ENCODE data around the gene CFAP54. TPM values are rescaled to one million over a fixed set of nuclear protein-coding genes. Genes with fewer than 3 reads are reported as not detected.

The CFAP54 gene
- total and polyA plus RNA-seq, 7 donors = 0.03 to 0.14 (median 0.08) TPM; not detected in 3

DNA sequence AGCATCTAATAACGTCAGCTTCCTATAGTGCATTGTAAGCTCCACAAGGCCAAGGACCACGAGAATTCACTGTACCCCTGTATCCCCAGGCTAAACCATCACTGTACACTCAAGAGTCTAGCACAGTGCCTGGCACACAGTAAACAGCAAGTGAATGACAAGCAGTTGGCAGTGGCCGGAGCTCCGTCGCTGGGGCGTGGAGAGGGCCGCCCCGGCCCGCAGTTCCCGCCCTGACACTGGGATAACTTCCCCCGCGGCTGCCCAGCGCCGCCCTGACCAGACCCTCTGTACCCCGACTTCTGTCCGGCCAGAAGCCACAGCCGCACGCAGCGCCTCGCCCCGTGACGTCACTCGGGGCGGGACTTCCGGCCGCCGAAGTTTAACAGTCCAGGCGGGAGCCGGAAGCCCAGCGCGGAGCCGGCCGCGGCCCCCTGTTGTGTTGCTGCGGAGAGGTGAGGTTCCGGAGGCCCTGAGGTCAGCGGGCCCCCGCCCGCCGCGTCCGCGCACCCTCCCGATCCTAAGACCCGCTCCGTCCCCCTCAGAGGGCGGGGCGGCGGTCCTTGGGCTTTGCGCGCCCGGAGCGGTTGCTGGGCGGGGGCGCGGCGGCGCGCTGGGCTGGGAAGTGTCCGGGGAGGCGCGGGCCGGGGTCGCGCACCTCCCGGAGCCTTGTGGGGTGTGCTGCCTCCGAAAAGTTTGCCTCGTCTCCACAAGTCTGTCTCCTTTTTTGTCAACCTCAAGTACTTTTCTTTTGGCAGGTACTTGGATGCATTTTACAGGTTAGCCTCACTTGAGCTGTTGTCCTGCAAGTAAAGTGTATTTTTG is 417.7 kb downstream of the CFAP54 start, which contains the start of gene NEDD1:
Gene NEDD1 (plus strand): TSS at position 409 of the 822 bp plus-strand sequence. CDS start 2,503 bp downstream, outside the sequence.
- Histone ChIP-seq H3K9me3 (no peaks in the 10 kb centered on the region), H3K27me3 (ENCODE audit: insufficient read depth in 3 of 3, low read length in 2 of 3) (no peaks in the 10 kb centered on the region), H3K27ac (peak within 1 kb of the TSS; percentile 87), H3K4me3 (peak within 1 kb of the TSS; percentile 96), H3K4me1 (peaks cover 27% of the 10 kb centered on the region), H3K36me3 (ENCODE audit: insufficient read depth in 1 of 2, low read depth in 1 of 2) (no peaks in the 10 kb centered on the region)
- peak; percentile 90 to 92 for DNase-seq
- ATAC-seq = peak; percentile 96 to 98 (median 96)
- TF ChIP-seq, protein P1, sequence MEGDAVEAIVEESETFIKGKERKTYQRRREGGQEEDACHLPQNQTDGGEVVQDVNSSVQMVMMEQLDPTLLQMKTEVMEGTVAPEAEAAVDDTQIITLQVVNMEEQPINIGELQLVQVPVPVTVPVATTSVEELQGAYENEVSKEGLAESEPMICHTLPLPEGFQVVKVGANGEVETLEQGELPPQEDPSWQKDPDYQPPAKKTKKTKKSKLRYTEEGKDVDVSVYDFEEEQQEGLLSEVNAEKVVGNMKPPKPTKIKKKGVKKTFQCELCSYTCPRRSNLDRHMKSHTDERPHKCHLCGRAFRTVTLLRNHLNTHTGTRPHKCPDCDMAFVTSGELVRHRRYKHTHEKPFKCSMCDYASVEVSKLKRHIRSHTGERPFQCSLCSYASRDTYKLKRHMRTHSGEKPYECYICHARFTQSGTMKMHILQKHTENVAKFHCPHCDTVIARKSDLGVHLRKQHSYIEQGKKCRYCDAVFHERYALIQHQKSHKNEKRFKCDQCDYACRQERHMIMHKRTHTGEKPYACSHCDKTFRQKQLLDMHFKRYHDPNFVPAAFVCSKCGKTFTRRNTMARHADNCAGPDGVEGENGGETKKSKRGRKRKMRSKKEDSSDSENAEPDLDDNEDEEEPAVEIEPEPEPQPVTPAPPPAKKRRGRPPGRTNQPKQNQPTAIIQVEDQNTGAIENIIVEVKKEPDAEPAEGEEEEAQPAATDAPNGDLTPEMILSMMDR (IDR thresholded peaks at IDR 0.05) = no peak
- intact Hi-C loops (cut with DNase I) = no loop called here
- 0 to 1% (median 1%) methylated on average over 32 to 68 of the region's 68 CpGs for WGBS, 3 donors

DNA sequence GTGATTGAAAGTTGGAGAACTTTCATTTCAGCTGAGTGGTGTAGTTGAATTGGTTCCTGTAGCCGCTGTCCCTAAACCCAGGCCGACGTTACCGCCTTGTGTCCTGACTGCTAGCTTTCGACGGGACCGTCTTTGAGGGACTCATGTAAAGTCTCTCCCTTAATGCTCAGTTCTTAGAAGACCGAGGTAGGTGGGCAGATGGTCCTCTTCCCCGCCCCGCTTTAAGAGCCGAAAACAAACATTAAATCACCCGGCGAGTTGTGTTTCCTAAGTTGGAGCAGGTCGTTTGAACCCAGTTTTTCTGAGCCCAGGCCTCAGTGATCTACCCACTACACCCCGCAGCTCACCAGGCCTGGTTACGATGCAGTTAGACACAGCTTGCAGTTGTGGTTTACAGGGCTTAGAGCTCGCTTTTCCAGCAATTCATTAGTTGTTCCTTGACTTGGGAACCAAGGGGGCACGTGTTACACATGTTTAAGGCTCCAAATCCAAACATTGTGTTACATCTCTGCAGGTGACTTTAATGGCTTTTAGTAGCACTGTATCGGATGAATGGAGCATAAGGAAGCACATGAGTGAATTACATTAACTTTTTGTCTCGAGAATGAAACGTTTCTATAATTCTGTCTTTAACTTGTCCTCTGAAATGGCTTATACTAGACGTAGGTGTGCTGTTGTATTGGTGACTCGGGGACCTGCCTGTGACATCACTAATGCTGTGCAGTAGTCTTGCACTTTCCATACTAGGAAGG is 418.5 kb downstream of the CFAP54 start:
- no peaks in the 10 kb centered on the region for H3K27me3 ChIP-seq (ENCODE audit: insufficient read depth in 3 of 3, low read length in 2 of 3)
- TF ChIP-seq, protein P1 (IDR thresholded peaks at IDR 0.05) = no peak
- peak; percentile 20 to 37 (median 28) for ATAC-seq
- no peaks in the 10 kb centered on the region for H3K36me3 ChIP-seq (ENCODE audit: insufficient read depth in 1 of 2, low read depth in 1 of 2)
- intact Hi-C loops (cut with DNase I) = no loop called here
- no peak for DNase-seq
- WGBS, 3 donors = 4 to 6% (median 6%) methylated on average over 23 of the region's 23 CpGs
- H3K27ac ChIP-seq = peak overlapping the region; percentile 87
- no peaks in the 10 kb centered on the region for H3K9me3 ChIP-seq
- peaks cover 32% of the 10 kb centered on the region for H3K4me1 ChIP-seq
- peak overlapping the region; percentile 96 for H3K4me3 ChIP-seq

DNA sequence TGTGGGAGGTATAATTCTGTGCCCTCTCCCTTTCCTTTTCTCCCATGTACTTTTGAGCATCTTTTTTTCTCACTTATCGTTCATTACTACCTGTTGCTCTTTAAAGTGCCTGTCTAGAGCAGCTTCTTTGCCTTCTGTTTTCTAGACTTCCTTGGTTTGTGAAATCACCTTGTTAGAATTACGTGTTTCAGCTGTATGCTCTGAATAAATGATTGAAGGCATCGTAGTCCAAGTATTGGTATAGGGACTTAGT is 419.0 kb downstream of the CFAP54 start:
- H3K4me1 ChIP-seq = peaks cover 37% of the 10 kb centered on the region
- TF ChIP-seq, protein P1 (IDR thresholded peaks at IDR 0.05) = no peak
- H3K27ac ChIP-seq = peak overlapping the region; percentile 87
- ATAC-seq (no peak), DNase-seq (no peak)
- no peaks in the 10 kb centered on the region for H3K27me3 ChIP-seq (ENCODE audit: insufficient read depth in 3 of 3, low read length in 2 of 3)
- H3K4me3 ChIP-seq = peak overlapping the region; percentile 96
- WGBS, 3 donors = 74 to 85% (median 78%) methylated on average over 3 of the region's 3 CpGs
- no peaks in the 10 kb centered on the region for H3K36me3 ChIP-seq (ENCODE audit: insufficient read depth in 1 of 2, low read depth in 1 of 2)
- no peaks in the 10 kb centered on the region for H3K9me3 ChIP-seq
- intact Hi-C loops (cut with DNase I) = no loop called here

DNA sequence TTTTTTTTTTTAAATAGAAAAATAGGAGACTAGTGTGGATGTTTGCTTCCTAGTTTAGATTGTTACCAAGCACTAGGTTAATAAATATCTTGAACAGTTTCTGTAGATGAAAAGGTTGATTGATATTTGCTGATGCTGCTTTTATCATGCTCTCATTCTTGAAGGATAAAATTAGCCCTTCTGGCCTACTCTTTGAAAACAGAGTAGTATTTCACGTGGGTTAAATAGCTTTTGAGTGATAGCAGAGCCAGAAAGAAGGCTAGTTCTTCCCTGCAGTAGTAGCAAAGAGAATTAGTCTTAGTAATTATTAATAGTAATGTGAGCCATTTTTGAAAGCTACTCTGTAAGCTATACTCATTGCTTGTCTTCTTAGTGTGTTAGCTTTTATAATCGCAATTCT is 422.9 kb downstream of the CFAP54 start:
- H3K36me3 ChIP-seq (ENCODE audit: insufficient read depth in 1 of 2, low read depth in 1 of 2) = no peaks in the 10 kb centered on the region
- H3K4me3 ChIP-seq = peak overlapping the region; percentile 42
- no peak for DNase-seq
- peak; percentile 85 to 94 (median 89) for ATAC-seq
- H3K9me3 ChIP-seq = no peaks in the 10 kb centered on the region
- no peaks in the 10 kb centered on the region for H3K27me3 ChIP-seq (ENCODE audit: insufficient read depth in 3 of 3, low read length in 2 of 3)
- peaks cover 37% of the 10 kb centered on the region for H3K4me1 ChIP-seq
- TF ChIP-seq, protein P1 (IDR thresholded peaks at IDR 0.05) = no peak
- 21 to 40% (median 27%) methylated on average over 2 of the region's 2 CpGs for WGBS, 3 donors
- intact Hi-C loops (cut with DNase I) = no loop called here
- peak overlapping the region; percentile 73 for H3K27ac ChIP-seq
